ENCODE results near the gene CCDC149.

The CCDC149 gene

DNA sequence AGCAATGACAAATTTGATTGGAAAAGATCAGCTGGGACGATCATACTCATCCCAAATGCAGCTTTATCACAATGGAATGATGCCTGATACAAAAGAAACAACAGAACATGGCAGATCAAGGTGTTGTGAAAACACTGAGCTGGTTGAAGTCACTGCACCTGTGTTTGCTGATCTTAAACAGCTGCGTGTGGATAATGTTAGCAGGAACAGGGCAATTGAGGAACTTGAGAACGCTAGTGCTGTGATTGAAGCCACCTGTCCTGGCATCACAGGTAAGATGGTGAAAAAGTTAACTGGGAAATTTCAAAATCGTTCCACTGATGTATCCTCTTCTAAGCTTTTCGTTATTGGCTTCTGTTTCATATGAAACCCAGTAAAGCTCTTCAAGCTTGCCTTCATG is 144.8 kb downstream of the CCDC149 start:
- DNase-seq (ENCODE audit: low spot score) = no peak
- CTCF ChIA-PET = interaction anchor here (0.5 kb wide), 1 partner anchor 146 kb away, joined by 7 read pairs; no protein-coding TSS in a partner anchor
- no peak for TF ChIP-seq CTCF (conservative IDR thresholded peaks at IDR 0.05; ENCODE audit: low read depth)

DNA sequence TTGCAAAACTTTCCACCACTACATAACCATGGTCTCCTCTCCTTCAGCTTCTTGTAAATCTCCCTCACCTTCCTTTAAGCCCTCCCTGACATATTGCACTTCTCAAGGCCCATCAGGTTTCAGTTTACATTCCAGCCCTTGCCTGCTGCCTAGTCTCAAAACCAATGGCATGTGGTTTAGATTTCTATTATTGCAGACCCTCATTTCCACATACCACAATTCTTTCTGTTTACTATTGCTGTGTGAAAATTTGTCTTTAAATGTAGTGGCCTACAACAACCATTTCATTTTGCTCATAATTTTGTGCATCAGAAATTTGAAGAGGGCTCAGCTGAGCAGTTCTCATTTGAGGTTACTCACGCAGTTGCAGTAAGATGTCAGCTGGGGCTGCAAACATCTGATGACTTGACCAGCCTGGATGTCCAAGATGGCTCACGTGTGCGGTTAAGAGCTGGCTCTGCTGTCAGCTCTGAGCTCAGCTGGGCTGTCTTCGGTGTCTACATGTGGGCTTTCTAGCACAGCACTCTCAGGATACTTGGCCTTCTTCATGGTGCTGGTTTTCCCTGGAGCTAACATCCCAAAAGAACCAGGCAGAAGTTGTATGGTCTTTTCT is 147.4 kb downstream of the CCDC149 start:
- TF ChIP-seq CTCF (conservative IDR thresholded peaks at IDR 0.05; ENCODE audit: low read depth) = no peak
- no peak overlapping the region for H3K27ac ChIP-seq
- CTCF ChIA-PET = no interaction called here
- POLR2A ChIA-PET (ENCODE audit: low non-redundant PET) = no interaction called here
- no peak for DNase-seq (ENCODE audit: low spot score)

More for the DNA sequence above, 144.8 kb downstream of the CCDC149 start:
- H3K27ac ChIP-seq = no peak overlapping the region
- POLR2A ChIA-PET (ENCODE audit: low non-redundant PET) = no interaction called here

DNA sequence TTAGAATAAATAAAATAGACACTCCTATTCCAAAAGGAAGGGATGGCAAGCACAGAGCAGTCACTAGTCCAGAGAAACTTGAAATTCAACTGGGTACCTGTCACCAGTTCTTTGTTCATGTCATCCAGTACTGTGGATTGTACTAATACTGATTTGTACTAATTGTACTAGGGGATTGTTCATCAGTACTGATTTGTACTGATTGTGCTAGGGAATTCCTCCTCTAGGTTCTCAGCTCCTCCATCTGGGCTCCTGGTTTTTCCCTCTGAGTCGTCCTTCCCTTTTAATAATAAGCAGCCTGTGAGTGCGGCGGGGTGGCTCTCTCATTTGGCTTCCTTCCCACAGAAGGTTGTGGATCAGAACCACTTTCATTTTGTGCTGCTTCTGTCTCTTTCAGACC is 148.5 kb downstream of the CCDC149 start:
- no peak for TF ChIP-seq CTCF (conservative IDR thresholded peaks at IDR 0.05; ENCODE audit: low read depth)
- ChIA-PET CTCF (interaction anchor here (0.6 kb wide), 1 partner anchor 230 kb away, joined by 3 read pairs; no protein-coding TSS in a partner anchor), POLR2A (ENCODE audit: low non-redundant PET) (no interaction called here)
- DNase-seq (ENCODE audit: low spot score) = no peak
- H3K27ac ChIP-seq = peak overlapping the region; percentile 94

- ChIA-PET CTCF (interaction anchor here (0.7 kb wide), 1 partner anchor 121 kb away, joined by 3 read pairs; no protein-coding TSS in a partner anchor), POLR2A (ENCODE audit: low non-redundant PET) (no interaction called here)
- no peak for TF ChIP-seq CTCF (conservative IDR thresholded peaks at IDR 0.05; ENCODE audit: low read depth)
- peak overlapping the region; percentile 94 for H3K27ac ChIP-seq
- peak; percentile 76 for DNase-seq (ENCODE audit: low spot score)
Measured at GRCh38 chr4:24763631-24764297, 149.1 kb downstream of the CCDC149 start.
